Progenitor cell of endocrine pancreas (in vitro differentiated cells): ENCODE measurements around the gene PTPRU. TPM values are rescaled to one million over a fixed set of nuclear protein-coding genes. Genes with fewer than 3 reads are reported as not detected.
"Not testable (repeated sequence)": the region's sequence is repeated elsewhere in the genome, so short reads cannot be mapped to it uniquely, and the experiment has no call there.

Source experiments
- DNase-seq: peaks from one replicate; pipeline ENCODE4 v3.0.0; 2021; ENCODE audit warnings: low spot score; ENCODE audit not compliant: unreplicated experiment
- H3K27ac Mint-ChIP-seq: 2 replicates; pipeline ENCODE4 v1.8.0; 2021; ENCODE audit warnings: mild to moderate bottlenecking, moderate library complexity, mixed read lengths
- H3K27me3 Mint-ChIP-seq: 2 replicates; pipeline ENCODE4 v1.8.0; 2021; ENCODE audit warnings: mixed read lengths
- H3K36me3 Mint-ChIP-seq: 2 replicates; pipeline ENCODE4 v1.8.0; 2022; ENCODE audit warnings: mixed read lengths; ENCODE audit not compliant: insufficient read depth
- H3K4me1 Mint-ChIP-seq: 2 replicates; pipeline ENCODE4 v1.8.0; 2021; ENCODE audit warnings: low read depth, mixed read lengths
- H3K4me3 Mint-ChIP-seq: 2 replicates; pipeline ENCODE4 v1.8.0; 2021; ENCODE audit warnings: low read depth, mild to moderate bottlenecking, moderate library complexity, mixed read lengths
- H3K9me3 Mint-ChIP-seq: 2 replicates; pipeline ENCODE4 v1.8.0; 2021; ENCODE audit warnings: low read depth, mixed read lengths
- CTCF ChIP-seq: fragments of 200-600 bp; sonication (generic); IDR thresholded peaks from one replicate; pipeline ENCODE4 v1.5.0; 2021; ENCODE audit warnings: antibody characterized with exemption, mild to moderate bottlenecking; ENCODE audit not compliant: unreplicated experiment
- total RNA-seq: library from RNA; stranded (reverse); gene quantifications from 2 replicates; pipeline ENCODE4 v1.2.1, GENCODE V29; 2021

Gene PTPRU
- total RNA-seq, 1 donor from 2014 or later, result 79.4 TPM

GRCh38 chr1:29309621-29310020 lies 73.3 kb downstream of the PTPRU start:
- TF ChIP-seq CTCF, result no peak
- no peaks in the 10 kb centered on the region for H3K27me3 Mint-ChIP-seq
- H3K36me3 Mint-ChIP-seq, result peaks cover 10% of the 10 kb centered on the region
- no peaks in the 10 kb centered on the region for H3K4me1 Mint-ChIP-seq
- H3K4me3 Mint-ChIP-seq, result no peak overlapping the region
- no peaks in the 10 kb centered on the region for H3K9me3 Mint-ChIP-seq
- H3K27ac Mint-ChIP-seq, result no peak overlapping the region
- no peak for DNase-seq

GRCh38 chr1:29310616-29311180 lies 74.4 kb downstream of the PTPRU start:
- no peak for DNase-seq
- no peaks in the 10 kb centered on the region for H3K27me3 Mint-ChIP-seq
- H3K9me3 Mint-ChIP-seq, result no peaks in the 10 kb centered on the region
- H3K4me1 Mint-ChIP-seq, result no peaks in the 10 kb centered on the region
- TF ChIP-seq CTCF, result no peak
- peaks cover 12% of the 10 kb centered on the region for H3K36me3 Mint-ChIP-seq
- no peak overlapping the region for H3K4me3 Mint-ChIP-seq
- no peak overlapping the region for H3K27ac Mint-ChIP-seq

- no peak for DNase-seq
- TF ChIP-seq CTCF, result no peak
Observed at GRCh38 chr1:29311352-29312030, 75.2 kb downstream of the PTPRU start.

GRCh38 chr1:29312469-29313461 lies 76.4 kb downstream of the PTPRU start:
- H3K27me3 Mint-ChIP-seq, result no peaks in the 10 kb centered on the region
- TF ChIP-seq CTCF, result no peak
- peaks cover 15% of the 10 kb centered on the region for H3K36me3 Mint-ChIP-seq
- H3K27ac Mint-ChIP-seq, result peak overlapping the region; percentile 68
- H3K9me3 Mint-ChIP-seq, result no peaks in the 10 kb centered on the region
- DNase-seq, result no peak
- no peaks in the 10 kb centered on the region for H3K4me1 Mint-ChIP-seq
- no peak overlapping the region for H3K4me3 Mint-ChIP-seq

More at GRCh38 chr1:29311352-29312030, 75.2 kb downstream of the PTPRU start:
- H3K27me3 Mint-ChIP-seq, result no peaks in the 10 kb centered on the region
- H3K4me1 Mint-ChIP-seq, result no peaks in the 10 kb centered on the region
- no peaks in the 10 kb centered on the region for H3K9me3 Mint-ChIP-seq
- no peak overlapping the region for H3K27ac Mint-ChIP-seq
- peaks cover 13% of the 10 kb centered on the region for H3K36me3 Mint-ChIP-seq
- no peak overlapping the region for H3K4me3 Mint-ChIP-seq

- not testable (repeated sequence) for H3K27me3 Mint-ChIP-seq, H3K27ac Mint-ChIP-seq, H3K4me3 Mint-ChIP-seq, DNase-seq, H3K9me3 Mint-ChIP-seq
- H3K36me3 Mint-ChIP-seq, result peaks cover 24% of the 10 kb centered on the region
- peaks cover 11% of the 10 kb centered on the region for H3K4me1 Mint-ChIP-seq
Observed at GRCh38 chr1:29314685-29315084, 78.4 kb downstream of the PTPRU start.
